Measurements from ENCODE around the gene LTF. TPM values are rescaled to one million over a fixed set of nuclear protein-coding genes. Genes with fewer than 3 reads are reported as not detected.

Gene LTF
- total RNA-seq, 6 experiments from 2014 or later: 0.19 to 3.6 (median 2.0) TPM

- ATAC-seq (no peak), DNase-seq (no peak)
- no peak for TF ChIP-seq POLR2A (IDR thresholded peaks at IDR 0.05)
- TF ChIP-seq CTCF (IDR thresholded peaks at IDR 0.05): no peak
- Histone ChIP-seq H3K27me3 (no peaks in the 10 kb centered on the region), H3K9me3 (no peaks in the 10 kb centered on the region), H3K27ac (no peak overlapping the region), H3K36me3 (no peaks in the 10 kb centered on the region), H3K4me3 (no peak overlapping the region), H3K4me1 (no peaks in the 10 kb centered on the region)
- intact Hi-C loops (cut with DNase I): no loop called here
- 54% methylated on average over 5 of the region's 5 CpGs for WGBS (ENCODE audit: insufficient coverage, low coverage, low lambda C conversion rate, missing lambda C conversion rate)
These were observed 17.3 kb downstream of the LTF start for GRCh38 chr3:46447228-46447985.

- Histone ChIP-seq H3K27me3 (no peaks in the 10 kb centered on the region), H3K4me3 (no peak overlapping the region), H3K36me3 (no peaks in the 10 kb centered on the region), H3K27ac (no peak overlapping the region), H3K4me1 (no peaks in the 10 kb centered on the region), H3K9me3 (no peaks in the 10 kb centered on the region)
- 34% methylated on average over 13 of the region's 16 CpGs for WGBS (ENCODE audit: insufficient coverage, low coverage, low lambda C conversion rate, missing lambda C conversion rate)
- intact Hi-C loops (cut with DNase I): no loop called here
- TF ChIP-seq CTCF (IDR thresholded peaks at IDR 0.05) (peak in 3 of 4 donors; percentile 58 to 67 (median 59)), POLR2A (IDR thresholded peaks at IDR 0.05) (no peak)
- ATAC-seq (peak in 2 of 4 donors; percentile 60 to 67), DNase-seq (no peak)
These were observed 21.9 kb downstream of the LTF start for GRCh38 chr3:46442576-46443530.

GRCh38 chr3:46440531-46441294, 24.0 kb downstream of the LTF start:
- DNase-seq (no peak), ATAC-seq (no peak)
- TF ChIP-seq CTCF (IDR thresholded peaks at IDR 0.05): no peak
- TF ChIP-seq POLR2A (IDR thresholded peaks at IDR 0.05): no peak
- H3K4me1 ChIP-seq: no peaks in the 10 kb centered on the region
- H3K36me3 ChIP-seq: no peaks in the 10 kb centered on the region
- intact Hi-C loops (cut with DNase I): no loop called here
- H3K27ac ChIP-seq: no peak overlapping the region
- no peaks in the 10 kb centered on the region for H3K9me3 ChIP-seq
- H3K27me3 ChIP-seq: no peaks in the 10 kb centered on the region
- H3K4me3 ChIP-seq: no peak overlapping the region
- WGBS (ENCODE audit: insufficient coverage, low coverage, low lambda C conversion rate, missing lambda C conversion rate): 71% methylated on average over 4 of the region's 4 CpGs

GRCh38 chr3:46438831-46439230, 25.9 kb downstream of the LTF start:
- Histone ChIP-seq H3K9me3 (no peaks in the 10 kb centered on the region), H3K27me3 (no peaks in the 10 kb centered on the region), H3K4me1 (no peaks in the 10 kb centered on the region), H3K27ac (no peak overlapping the region), H3K36me3 (no peaks in the 10 kb centered on the region), H3K4me3 (no peak overlapping the region)
- ATAC-seq: no peak
- intact Hi-C loops (cut with DNase I): no loop called here
- WGBS (ENCODE audit: insufficient coverage, low coverage, low lambda C conversion rate, missing lambda C conversion rate): 92% methylated on average over 2 of the region's 3 CpGs
- TF ChIP-seq CTCF (IDR thresholded peaks at IDR 0.05) (no peak), POLR2A (IDR thresholded peaks at IDR 0.05) (no peak)
- no peak for DNase-seq

Data from right lobe of liver (tissue), 6 donors.